Measurements from ENCODE around the gene SEMA3A. TPM values are rescaled to one million over a fixed set of nuclear protein-coding genes. Genes with fewer than 3 reads are reported as not detected.

The SEMA3A gene
- total RNA-seq, 4 donors from 2014 or later: 2.9 to 42.5 (median 25.7) TPM

DNA sequence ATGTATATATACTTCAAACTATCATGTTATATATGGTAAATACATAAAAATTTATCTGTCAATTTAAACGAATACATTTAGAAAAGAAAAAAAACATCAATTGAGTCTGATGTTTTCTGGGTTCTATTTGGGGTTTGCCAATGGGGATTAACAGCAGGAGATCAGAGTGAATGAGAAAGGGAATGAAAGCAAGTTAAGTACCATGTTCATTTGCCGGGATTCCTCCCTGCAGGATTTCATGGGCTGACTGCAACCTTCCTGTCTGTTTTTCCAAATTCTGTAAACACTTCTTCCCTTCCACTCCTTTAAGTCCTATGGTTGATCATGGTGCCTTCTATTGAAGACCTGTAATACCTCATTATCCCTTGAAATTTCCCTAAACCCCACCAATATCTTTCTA, 33.9 kb upstream of the SEMA3A start:
- TF ChIP-seq CTCF (IDR thresholded peaks at IDR 0.05; ENCODE audit: low read depth): no peak

- no peak for TF ChIP-seq CTCF (IDR thresholded peaks at IDR 0.05; ENCODE audit: low read depth)
Measured at GRCh38 chr7:84226759-84227158, 32.2 kb upstream of the SEMA3A start.

- TF ChIP-seq CTCF (IDR thresholded peaks at IDR 0.05; ENCODE audit: low read depth): no peak
Measured at GRCh38 chr7:84224505-84224904, 29.9 kb upstream of the SEMA3A start.

DNA sequence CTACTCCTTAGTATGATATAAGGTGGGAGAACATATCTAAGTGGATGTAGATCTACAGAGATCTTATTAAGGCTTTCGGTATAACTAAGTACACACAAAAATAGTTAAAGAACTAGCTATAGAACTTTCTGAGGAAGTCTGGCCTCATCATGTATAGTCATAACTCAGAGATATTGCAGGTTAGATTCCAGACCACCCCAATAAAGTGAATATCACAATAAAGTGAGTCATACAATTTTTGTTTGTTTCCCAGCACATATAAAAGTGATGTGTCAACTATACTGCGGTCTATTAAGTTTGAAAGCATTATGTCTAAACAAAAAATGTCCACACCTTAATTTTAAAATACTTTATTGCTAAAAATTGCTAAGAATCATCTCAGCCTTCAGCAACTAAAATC, 24.7 kb upstream of the SEMA3A start:
- no peak for TF ChIP-seq CTCF (IDR thresholded peaks at IDR 0.05; ENCODE audit: low read depth)

DNA sequence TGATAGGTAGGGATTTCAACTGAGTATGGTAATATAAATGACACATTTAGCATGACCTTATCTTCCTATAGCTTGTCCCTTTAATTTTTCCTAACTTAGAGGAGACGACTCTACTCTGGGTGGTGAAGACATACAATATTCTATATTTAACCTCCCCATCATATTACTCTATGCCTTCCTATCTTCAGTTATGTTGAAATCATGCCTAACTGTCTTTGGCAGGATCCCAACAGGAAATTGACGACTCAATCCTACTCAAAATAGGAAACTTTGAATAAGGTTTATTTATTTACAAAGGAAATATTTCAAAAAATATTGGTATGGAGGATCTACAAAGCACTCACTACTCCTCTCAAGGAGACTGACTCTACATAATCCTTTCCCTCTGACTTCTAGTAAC, 24.1 kb upstream of the SEMA3A start:
- TF ChIP-seq CTCF (IDR thresholded peaks at IDR 0.05; ENCODE audit: low read depth): no peak

- TF ChIP-seq CTCF (IDR thresholded peaks at IDR 0.05; ENCODE audit: low read depth): no peak
Measured at GRCh38 chr7:84216472-84216871, 21.9 kb upstream of the SEMA3A start.

- no peak for TF ChIP-seq CTCF (IDR thresholded peaks at IDR 0.05; ENCODE audit: low read depth)
Measured at GRCh38 chr7:84210301-84210700, 15.7 kb upstream of the SEMA3A start.
